Measurements from ENCODE around the gene PKNOX2.

The PKNOX2 gene

DNA sequence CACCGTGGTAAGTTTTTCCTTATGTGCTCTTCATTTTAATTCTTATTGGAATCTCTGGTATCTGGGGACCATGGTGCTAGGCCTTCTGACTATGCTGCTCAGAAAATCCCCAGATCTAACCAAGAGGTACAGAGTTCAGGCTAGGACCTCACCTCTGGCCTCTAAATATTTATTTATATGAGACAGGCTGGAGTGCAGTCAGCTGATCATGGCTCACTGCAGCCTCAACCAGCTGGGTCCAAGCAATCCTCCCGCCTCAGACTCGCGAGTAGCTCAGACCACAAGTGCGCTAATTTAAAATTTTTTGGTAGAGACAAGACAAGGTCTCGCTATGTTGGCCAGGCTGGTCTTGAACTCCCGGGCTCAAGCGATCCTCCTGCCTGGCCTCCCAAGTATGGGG is 38.4 kb downstream of the PKNOX2 start:
- Histone ChIP-seq H3K36me3 (no peaks in the 10 kb centered on the region), H3K9me3 (no peaks in the 10 kb centered on the region), H3K4me3 (ENCODE audit: low read depth in 1 of 2, low read length in 1 of 2) (no peak overlapping the region), H3K27me3 (peaks cover 5% of the 10 kb centered on the region), H3K4me1 (ENCODE audit: control insufficient read depth in 1 of 2, insufficient read depth in 1 of 2, low read depth in 1 of 2, low read length in 1 of 2) (no peaks in the 10 kb centered on the region), H3K27ac (no peak overlapping the region)
- TF ChIP-seq, protein P1, sequence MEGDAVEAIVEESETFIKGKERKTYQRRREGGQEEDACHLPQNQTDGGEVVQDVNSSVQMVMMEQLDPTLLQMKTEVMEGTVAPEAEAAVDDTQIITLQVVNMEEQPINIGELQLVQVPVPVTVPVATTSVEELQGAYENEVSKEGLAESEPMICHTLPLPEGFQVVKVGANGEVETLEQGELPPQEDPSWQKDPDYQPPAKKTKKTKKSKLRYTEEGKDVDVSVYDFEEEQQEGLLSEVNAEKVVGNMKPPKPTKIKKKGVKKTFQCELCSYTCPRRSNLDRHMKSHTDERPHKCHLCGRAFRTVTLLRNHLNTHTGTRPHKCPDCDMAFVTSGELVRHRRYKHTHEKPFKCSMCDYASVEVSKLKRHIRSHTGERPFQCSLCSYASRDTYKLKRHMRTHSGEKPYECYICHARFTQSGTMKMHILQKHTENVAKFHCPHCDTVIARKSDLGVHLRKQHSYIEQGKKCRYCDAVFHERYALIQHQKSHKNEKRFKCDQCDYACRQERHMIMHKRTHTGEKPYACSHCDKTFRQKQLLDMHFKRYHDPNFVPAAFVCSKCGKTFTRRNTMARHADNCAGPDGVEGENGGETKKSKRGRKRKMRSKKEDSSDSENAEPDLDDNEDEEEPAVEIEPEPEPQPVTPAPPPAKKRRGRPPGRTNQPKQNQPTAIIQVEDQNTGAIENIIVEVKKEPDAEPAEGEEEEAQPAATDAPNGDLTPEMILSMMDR (IDR thresholded peaks at IDR 0.05) = no peak

DNA sequence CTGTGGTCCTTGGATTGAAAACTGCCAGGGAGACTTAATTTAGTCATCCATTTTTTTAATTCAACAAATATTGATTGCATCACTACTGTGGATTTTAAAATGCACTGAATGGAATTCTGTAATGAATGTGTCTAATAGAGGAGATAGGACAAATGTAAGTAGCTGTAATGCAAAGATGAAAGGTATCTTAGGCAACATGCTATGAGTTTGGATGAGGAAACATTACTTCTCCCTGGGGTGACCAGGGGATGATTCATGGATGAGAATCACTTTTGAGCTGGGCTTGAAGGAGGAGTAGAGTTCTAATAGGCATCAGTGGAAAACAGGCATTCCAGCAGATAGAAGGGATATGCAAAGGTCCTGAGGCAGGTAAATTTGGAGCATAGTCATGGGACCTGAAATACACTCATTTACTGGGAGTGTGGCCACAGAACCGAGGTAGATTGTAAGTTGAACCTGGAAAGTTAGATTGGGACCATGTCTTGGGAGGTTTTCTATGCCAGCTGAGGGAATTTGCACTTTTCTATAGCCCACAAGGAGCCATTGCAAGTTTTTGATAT is 43.4 kb downstream of the PKNOX2 start:
- no peaks in the 10 kb centered on the region for H3K9me3 ChIP-seq
- H3K4me3 ChIP-seq (ENCODE audit: low read depth in 1 of 2, low read length in 1 of 2) = no peak overlapping the region
- H3K27ac ChIP-seq = no peak overlapping the region
- peaks cover 35% of the 10 kb centered on the region for H3K27me3 ChIP-seq
- TF ChIP-seq, protein P1 (IDR thresholded peaks at IDR 0.05) = no peak
- no peaks in the 10 kb centered on the region for H3K36me3 ChIP-seq
- H3K4me1 ChIP-seq (ENCODE audit: control insufficient read depth in 1 of 2, insufficient read depth in 1 of 2, low read depth in 1 of 2, low read length in 1 of 2) = no peaks in the 10 kb centered on the region

DNA sequence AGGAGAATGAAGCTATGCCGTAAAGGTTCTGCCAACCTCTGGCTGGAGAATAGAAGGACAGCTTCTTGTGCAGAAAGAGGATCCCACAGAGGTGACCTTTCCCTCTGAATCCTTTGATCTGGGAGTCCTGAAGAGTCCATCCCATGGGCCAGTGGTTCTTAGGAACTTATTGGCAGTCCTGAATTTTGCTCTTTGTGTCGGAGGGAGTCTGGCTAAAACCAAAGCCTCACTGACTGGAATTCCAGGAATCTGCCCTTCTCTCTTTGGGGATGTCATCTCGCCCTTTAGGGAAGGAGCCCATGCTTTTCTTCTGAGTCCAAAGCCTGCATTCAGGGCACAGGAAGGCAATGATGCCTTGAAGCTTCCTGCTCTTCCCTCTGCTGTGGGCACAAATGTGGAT is 45.5 kb downstream of the PKNOX2 start:
- Histone ChIP-seq H3K27me3 (peaks cover 41% of the 10 kb centered on the region), H3K4me1 (ENCODE audit: control insufficient read depth in 1 of 2, insufficient read depth in 1 of 2, low read depth in 1 of 2, low read length in 1 of 2) (no peaks in the 10 kb centered on the region), H3K36me3 (no peaks in the 10 kb centered on the region), H3K4me3 (ENCODE audit: low read depth in 1 of 2, low read length in 1 of 2) (no peak overlapping the region), H3K27ac (no peak overlapping the region), H3K9me3 (no peaks in the 10 kb centered on the region)
- TF ChIP-seq, protein P1 (IDR thresholded peaks at IDR 0.05) = no peak

DNA sequence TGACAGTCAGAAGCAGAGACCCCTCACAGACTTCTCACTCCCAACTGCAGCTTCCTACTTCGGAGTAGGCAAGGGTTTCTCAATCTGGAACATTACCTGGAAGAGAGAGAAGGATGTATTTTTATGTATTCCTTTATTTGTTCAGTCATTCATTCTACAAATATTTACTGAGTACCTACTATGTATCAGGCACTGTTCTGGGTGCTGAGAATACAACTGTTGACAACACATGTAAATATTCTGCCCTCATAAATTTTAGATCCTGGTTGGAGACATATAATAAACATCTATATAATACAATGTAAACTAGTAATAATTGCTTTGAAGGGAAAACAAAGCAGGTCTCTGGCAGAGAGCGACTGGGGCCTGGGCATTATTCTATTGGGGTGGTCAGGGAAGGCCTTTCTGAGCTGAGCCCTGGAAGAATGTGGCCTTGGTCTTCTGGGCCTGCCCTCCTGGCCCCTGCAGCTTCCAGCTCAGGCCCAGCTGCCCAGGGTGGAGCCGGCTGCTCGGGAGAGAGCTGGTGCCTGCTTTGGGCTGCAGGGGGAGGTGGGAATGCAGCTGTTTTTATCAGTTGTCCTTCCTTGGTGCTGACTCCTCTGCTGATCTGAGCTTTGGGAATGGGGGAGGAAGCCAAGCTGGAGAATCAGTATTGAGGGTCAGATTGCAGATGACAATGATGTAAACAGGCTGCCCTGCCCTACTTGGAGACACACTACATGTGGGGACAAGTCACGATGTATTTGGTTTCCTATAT is 46.8 kb downstream of the PKNOX2 start:
- no peak overlapping the region for H3K4me3 ChIP-seq (ENCODE audit: low read depth in 1 of 2, low read length in 1 of 2)
- no peak overlapping the region for H3K27ac ChIP-seq
- H3K36me3 ChIP-seq = no peaks in the 10 kb centered on the region
- peaks cover 54% of the 10 kb centered on the region for H3K27me3 ChIP-seq
- TF ChIP-seq, protein P1 (IDR thresholded peaks at IDR 0.05) = no peak
- no peaks in the 10 kb centered on the region for H3K9me3 ChIP-seq
- no peaks in the 10 kb centered on the region for H3K4me1 ChIP-seq (ENCODE audit: control insufficient read depth in 1 of 2, insufficient read depth in 1 of 2, low read depth in 1 of 2, low read length in 1 of 2)

DNA sequence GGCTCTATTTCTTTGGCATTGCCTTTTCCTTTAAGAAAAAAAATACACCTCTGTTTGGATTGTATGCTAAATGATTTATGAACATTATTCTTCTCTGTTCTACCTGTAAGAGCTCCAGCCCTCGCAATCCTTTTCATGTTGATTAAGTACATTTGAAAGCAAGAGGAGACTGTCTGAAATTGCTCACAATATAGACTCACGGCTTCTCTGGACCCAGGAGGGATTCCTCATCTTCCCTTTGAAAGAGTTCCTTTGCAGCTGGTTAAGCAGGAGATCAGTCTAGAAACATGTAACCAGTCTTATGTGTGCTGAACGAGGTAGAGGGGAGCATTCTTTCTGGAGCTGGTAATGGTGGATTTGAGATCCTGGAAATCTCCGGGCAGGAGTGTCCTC is 47.4 kb downstream of the PKNOX2 start:
- H3K36me3 ChIP-seq = no peaks in the 10 kb centered on the region
- H3K27ac ChIP-seq = no peak overlapping the region
- H3K4me3 ChIP-seq (ENCODE audit: low read depth in 1 of 2, low read length in 1 of 2) = no peak overlapping the region
- no peaks in the 10 kb centered on the region for H3K9me3 ChIP-seq
- no peaks in the 10 kb centered on the region for H3K4me1 ChIP-seq (ENCODE audit: control insufficient read depth in 1 of 2, insufficient read depth in 1 of 2, low read depth in 1 of 2, low read length in 1 of 2)
- H3K27me3 ChIP-seq = peaks cover 58% of the 10 kb centered on the region
- TF ChIP-seq, protein P1 (IDR thresholded peaks at IDR 0.05) = no peak
